Choroid plexus epithelial cell (primary cell): Measurements from ENCODE around the gene ZNF467.
A peak's percentile ranks its signal among the peaks of the same experiment; 100 is the strongest.

Experiments used
- DNase-seq: peaks from one replicate; pipeline ENCODE4 v3.0.0-alpha.2; 2010; ENCODE audit warnings: low read depth
- H3K4me3 ChIP-seq: 2 replicates; pipeline ENCODE4 v1.5.1; 2011; ENCODE audit warnings: low read depth, mild to moderate bottlenecking, control low read depth, low read length, moderate library complexity
- CTCF ChIP-seq: conservative IDR thresholded peaks from 2 replicates; pipeline ENCODE4 v1.5.1; 2011; ENCODE audit warnings: low read depth, mild to moderate bottlenecking, control low read depth, inconsistent platforms, low read length, moderate library complexity

ZNF467 gene

GRCh38 chr7:149750122-149750845 lies 23.1 kb downstream of the ZNF467 start:
- no peak for DNase-seq
- H3K4me3 ChIP-seq: no peak overlapping the region
- no peak for TF ChIP-seq CTCF

GRCh38 chr7:149748076-149748874 lies 25.1 kb downstream of the ZNF467 start:
- no peak overlapping the region for H3K4me3 ChIP-seq
- TF ChIP-seq CTCF: no peak
- DNase-seq: no peak

GRCh38 chr7:149743476-149744255 lies 29.7 kb downstream of the ZNF467 start:
- TF ChIP-seq CTCF: no peak
- no peak overlapping the region for H3K4me3 ChIP-seq
- DNase-seq: no peak

- peak; percentile 96 for TF ChIP-seq CTCF
- H3K4me3 ChIP-seq: peak overlapping the region; percentile 41
- DNase-seq: peak; percentile 60
These were observed 31.2 kb downstream of the ZNF467 start for GRCh38 chr7:149742075-149742701.

- no peak for DNase-seq
- no peak for TF ChIP-seq CTCF
- no peak overlapping the region for H3K4me3 ChIP-seq
These were observed 31.8 kb downstream of the ZNF467 start for GRCh38 chr7:149741629-149742028.

- no peak for TF ChIP-seq CTCF
These were observed 36.7 kb downstream of the ZNF467 start for GRCh38 chr7:149736478-149737360.

More at GRCh38 chr7:149736478-149737360, 36.7 kb downstream of the ZNF467 start:
- DNase-seq: no peak
- no peak overlapping the region for H3K4me3 ChIP-seq
